BJ (cell line): ENCODE results near the gene CFDP1. TPM values are rescaled to one million over a fixed set of nuclear protein-coding genes. Genes with fewer than 3 reads are reported as not detected.
"Not testable (repeated sequence)": the region's sequence is repeated elsewhere in the genome, so short reads cannot be mapped to it uniquely, and the experiment has no call there.

Experiments
- CTCF ChIA-PET: fragments of 350-600 bp; formaldehyde crosslinking; extraction: SDS; loops from one replicate; lab custom pipeline; 2021; ENCODE audit warnings: antibody characterized with exemption, inconsistent platforms; lab: Yijun Ruan, JAX
- POLR2A ChIA-PET: fragments of 300-600 bp; sonication (Branson Sonifier 250); formaldehyde crosslinking; extraction: SDS; loops from one replicate; lab custom pipeline; 2021; ENCODE audit warnings: antibody characterized with exemption; lab: Charles Lee
- DNase-seq: peaks from one replicate; pipeline ENCODE4 v3.0.0-alpha.2; 2011; ENCODE audit warnings: low read depth
- H3K27me3 ChIP-seq: 2 replicates; pipeline ENCODE4 v1.6.0; 2011; ENCODE audit warnings: low read length; ENCODE audit not compliant: control insufficient read depth, insufficient read depth
- H3K36me3 ChIP-seq: 2 replicates; pipeline ENCODE4 v1.5.1; 2011; ENCODE audit warnings: low read length; ENCODE audit not compliant: control insufficient read depth, insufficient read depth
- H3K4me3 ChIP-seq: 2 replicates; pipeline ENCODE4 v1.5.1; 2011; ENCODE audit warnings: low read depth, mild to moderate bottlenecking, control low read depth, low read length
- polyA plus RNA-seq: library from polyadenylated mRNA; depleted of rRNA; stranded (reverse); fragments of >200 nt; gene quantifications from 2 replicates; pipeline ENCODE4 v1.2.3, GENCODE V29; 2011
- TF ChIP-seq, protein P1 (sequence below): IDR thresholded peaks from 2 replicates; pipeline ENCODE4 v1.5.1; 2011; ENCODE audit warnings: low read depth, mild to moderate bottlenecking, control low read depth, inconsistent platforms, low read length, moderate library complexity; ENCODE audit not compliant: insufficient read depth

CFDP1 gene
- polyA plus RNA-seq, 1 experiment = 10.9 TPM

DNA sequence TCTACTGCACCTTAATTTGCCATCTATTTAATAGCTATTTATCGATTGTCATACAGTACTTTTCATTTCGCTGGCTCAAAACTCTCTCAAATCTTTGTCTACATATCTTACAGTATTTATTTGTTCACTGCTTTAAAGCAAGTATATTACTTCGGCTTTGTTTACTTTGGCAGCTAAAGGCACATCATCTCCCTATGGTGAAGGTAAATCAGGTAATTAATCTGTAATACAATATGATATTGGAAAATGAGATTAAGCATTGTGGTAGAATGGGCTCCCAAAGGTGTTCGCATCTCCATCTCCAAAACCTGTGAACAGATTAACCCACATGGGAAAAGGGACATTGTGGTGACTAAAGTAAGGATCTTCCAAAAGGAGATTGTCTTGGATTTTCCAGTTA lies 24.7 kb upstream of the CFDP1 start:
- ChIA-PET POLR2A (interaction anchor here (0.6 kb wide), 1 partner anchor 809 kb away, joined by 3 read pairs; no protein-coding TSS in a partner anchor), CTCF (interaction anchor here (1.4 kb wide), 1 partner anchor 259 kb away, joined by 3 read pairs; no protein-coding TSS in a partner anchor)
- no peak overlapping the region for H3K4me3 ChIP-seq

DNA sequence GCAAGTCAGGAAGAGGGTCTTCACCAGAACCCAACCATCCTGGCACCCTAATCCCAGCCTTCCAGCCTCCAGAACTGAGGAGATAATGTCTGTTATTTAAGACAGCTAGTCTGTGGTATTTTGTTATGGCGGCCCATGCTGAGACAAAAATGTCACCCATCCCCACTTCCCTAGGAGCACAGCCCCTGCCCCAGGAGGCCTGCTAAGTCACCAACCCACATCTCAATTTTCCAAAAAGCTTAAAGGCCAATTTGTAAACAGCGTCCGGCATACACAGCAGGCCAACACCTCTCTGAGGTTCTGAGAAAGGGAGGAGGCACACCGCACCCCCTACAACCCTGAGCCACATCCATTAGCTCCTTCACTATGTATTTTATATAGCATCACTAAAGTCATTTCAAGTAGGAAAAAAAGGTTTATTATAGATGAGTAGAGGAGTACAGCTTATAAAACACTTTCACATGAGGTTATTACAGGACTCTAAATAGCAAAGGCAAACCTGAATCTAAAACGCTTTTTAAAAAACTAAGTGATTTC lies 24.2 kb upstream of the CFDP1 start:
- TF ChIP-seq, protein P1, sequence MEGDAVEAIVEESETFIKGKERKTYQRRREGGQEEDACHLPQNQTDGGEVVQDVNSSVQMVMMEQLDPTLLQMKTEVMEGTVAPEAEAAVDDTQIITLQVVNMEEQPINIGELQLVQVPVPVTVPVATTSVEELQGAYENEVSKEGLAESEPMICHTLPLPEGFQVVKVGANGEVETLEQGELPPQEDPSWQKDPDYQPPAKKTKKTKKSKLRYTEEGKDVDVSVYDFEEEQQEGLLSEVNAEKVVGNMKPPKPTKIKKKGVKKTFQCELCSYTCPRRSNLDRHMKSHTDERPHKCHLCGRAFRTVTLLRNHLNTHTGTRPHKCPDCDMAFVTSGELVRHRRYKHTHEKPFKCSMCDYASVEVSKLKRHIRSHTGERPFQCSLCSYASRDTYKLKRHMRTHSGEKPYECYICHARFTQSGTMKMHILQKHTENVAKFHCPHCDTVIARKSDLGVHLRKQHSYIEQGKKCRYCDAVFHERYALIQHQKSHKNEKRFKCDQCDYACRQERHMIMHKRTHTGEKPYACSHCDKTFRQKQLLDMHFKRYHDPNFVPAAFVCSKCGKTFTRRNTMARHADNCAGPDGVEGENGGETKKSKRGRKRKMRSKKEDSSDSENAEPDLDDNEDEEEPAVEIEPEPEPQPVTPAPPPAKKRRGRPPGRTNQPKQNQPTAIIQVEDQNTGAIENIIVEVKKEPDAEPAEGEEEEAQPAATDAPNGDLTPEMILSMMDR = no peak
- CTCF ChIA-PET = interaction anchor here (1.4 kb wide), 1 partner anchor 259 kb away, joined by 3 read pairs; no protein-coding TSS in a partner anchor

More for the DNA sequence above, 24.7 kb upstream of the CFDP1 start:
- Histone ChIP-seq H3K36me3 (no peaks in the 10 kb centered on the region), H3K27me3 (no peaks in the 10 kb centered on the region)
- TF ChIP-seq, protein P1 = no peak
- no peak for DNase-seq

DNA sequence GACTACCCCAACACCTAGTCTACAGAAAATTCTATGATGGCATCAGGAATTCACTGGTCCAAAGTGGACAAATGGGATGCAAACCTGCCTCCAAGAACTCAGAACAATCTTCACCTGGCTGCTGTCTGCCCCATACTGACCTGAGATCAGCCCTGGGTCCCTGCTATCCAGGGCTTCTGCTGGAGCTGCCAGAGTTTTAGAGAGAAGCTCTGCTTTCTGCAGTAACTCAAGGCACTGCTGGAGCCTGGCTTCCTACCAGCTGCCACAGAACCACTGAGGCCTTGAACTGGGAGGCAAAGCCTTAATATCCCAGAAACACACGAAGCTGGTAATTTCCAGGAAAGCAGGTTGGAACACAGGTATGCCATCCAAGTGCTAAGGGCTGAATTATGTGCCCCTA lies 23.7 kb upstream of the CFDP1 start:
- Histone ChIP-seq H3K36me3 (no peaks in the 10 kb centered on the region), H3K4me3 (no peak overlapping the region), H3K27me3 (no peaks in the 10 kb centered on the region)
- ChIA-PET CTCF (interaction anchor here (1.1 to 1.4 kb wide), 2 partner anchors 60 to 258 kb away, joined by 3 read pairs; no protein-coding TSS in a partner anchor), POLR2A (no interaction called here)
- TF ChIP-seq, protein P1 = no peak
- DNase-seq = no peak

More for the DNA sequence above, 24.2 kb upstream of the CFDP1 start:
- no peak for DNase-seq
- Histone ChIP-seq H3K4me3 (no peak overlapping the region), H3K36me3 (no peaks in the 10 kb centered on the region), H3K27me3 (no peaks in the 10 kb centered on the region)
- POLR2A ChIA-PET = interaction anchor here (0.6 kb wide), 1 partner anchor 809 kb away, joined by 3 read pairs; no protein-coding TSS in a partner anchor

DNA sequence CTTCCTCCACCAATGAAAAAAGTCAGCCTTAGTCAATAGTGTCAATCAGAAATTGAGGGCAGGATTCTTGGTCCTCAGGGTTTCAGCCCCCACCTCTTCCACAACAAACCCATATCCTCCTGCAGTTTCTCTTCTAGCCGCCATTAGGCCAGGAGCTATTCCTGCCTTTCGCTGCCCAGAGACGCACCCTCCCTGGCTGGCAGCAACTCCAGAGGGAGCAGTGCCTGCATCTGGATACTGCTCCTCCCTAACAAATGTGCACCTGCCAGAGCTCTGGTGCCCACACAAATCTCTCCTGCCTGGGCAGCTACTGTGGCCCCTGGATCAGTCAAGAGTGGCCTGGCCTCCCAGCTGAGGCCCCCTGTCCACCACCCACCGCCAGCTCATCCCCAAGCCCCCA lies 23.2 kb upstream of the CFDP1 start:
- H3K27me3 ChIP-seq, H3K36me3 ChIP-seq, DNase-seq, POLR2A ChIA-PET, H3K4me3 ChIP-seq: not testable (repeated sequence)
- CTCF ChIA-PET = interaction anchor here (1.1 to 1.4 kb wide), 5 partner anchors 9 to 258 kb away, joined by 3 to 8 read pairs (median 4); no protein-coding TSS in a partner anchor

DNA sequence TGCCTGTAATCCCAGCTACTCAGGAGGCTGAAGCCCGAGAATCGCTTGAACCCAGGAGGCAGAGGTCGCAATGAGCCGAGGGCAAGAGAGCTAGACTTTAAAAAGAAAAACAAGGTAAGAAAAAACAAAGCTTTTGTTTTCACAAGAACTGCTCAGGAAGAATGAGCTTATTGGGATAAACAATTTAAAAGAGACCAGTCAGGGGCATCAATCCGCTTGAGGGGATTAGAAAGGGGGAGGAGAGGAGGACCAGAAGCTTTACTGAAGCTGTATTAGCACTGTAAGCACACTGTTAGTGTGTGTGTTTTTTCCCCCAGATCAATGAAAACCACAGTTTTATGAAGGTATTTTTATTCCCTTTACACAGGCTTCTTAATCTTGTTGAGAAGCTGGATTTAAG lies 22.4 kb upstream of the CFDP1 start:
- TF ChIP-seq, protein P1 = no peak
- POLR2A ChIA-PET = no interaction called here
- no peak for DNase-seq
- CTCF ChIA-PET = interaction anchor here (0.6 to 1.4 kb wide), 5 partner anchors 8 to 880 kb away, joined by 3 to 8 read pairs (median 4); no protein-coding TSS in a partner anchor
- Histone ChIP-seq H3K27me3 (no peaks in the 10 kb centered on the region), H3K36me3 (no peaks in the 10 kb centered on the region), H3K4me3 (no peak overlapping the region)
